Retinal pigment epithelial cell (primary cell): ENCODE measurements around the gene NUDT2.

Experiments used
- DNase-seq: peaks from one replicate; pipeline ENCODE4 v3.0.0-alpha.2; 2010; ENCODE audit warnings: low read depth
- H3K4me3 ChIP-seq: 2 replicates; pipeline ENCODE4 v1.5.1; 2011; ENCODE audit warnings: mild to moderate bottlenecking, low read length, control low read depth, moderate library complexity
- TF ChIP-seq, protein P1 (sequence below): conservative IDR thresholded peaks from 2 replicates; pipeline ENCODE4 v1.5.1; 2011; ENCODE audit warnings: low read depth, low read length, control low read depth, inconsistent platforms

NUDT2 gene

DNA sequence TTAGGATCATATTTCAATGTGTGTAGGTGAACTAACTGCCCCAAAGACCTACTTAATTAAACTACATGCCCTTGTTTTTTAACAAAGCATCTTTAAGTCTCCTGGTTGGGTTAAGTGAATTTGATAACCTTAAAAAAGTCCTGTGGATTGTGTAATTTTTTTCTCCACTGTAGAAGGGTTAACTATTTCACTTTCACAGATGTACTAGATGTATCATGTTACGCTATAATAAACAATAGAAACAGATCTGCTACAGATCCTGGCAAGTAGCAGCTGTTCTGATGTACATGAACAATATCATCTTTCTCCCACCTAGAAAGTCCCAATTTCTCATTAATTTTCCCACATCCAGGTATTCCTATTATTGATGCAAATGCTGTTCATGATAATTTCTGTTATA is 19.2 kb upstream of the NUDT2 start:
- no peak overlapping the region for H3K4me3 ChIP-seq
- TF ChIP-seq, protein P1, sequence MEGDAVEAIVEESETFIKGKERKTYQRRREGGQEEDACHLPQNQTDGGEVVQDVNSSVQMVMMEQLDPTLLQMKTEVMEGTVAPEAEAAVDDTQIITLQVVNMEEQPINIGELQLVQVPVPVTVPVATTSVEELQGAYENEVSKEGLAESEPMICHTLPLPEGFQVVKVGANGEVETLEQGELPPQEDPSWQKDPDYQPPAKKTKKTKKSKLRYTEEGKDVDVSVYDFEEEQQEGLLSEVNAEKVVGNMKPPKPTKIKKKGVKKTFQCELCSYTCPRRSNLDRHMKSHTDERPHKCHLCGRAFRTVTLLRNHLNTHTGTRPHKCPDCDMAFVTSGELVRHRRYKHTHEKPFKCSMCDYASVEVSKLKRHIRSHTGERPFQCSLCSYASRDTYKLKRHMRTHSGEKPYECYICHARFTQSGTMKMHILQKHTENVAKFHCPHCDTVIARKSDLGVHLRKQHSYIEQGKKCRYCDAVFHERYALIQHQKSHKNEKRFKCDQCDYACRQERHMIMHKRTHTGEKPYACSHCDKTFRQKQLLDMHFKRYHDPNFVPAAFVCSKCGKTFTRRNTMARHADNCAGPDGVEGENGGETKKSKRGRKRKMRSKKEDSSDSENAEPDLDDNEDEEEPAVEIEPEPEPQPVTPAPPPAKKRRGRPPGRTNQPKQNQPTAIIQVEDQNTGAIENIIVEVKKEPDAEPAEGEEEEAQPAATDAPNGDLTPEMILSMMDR = no peak
- DNase-seq = no peak

DNA sequence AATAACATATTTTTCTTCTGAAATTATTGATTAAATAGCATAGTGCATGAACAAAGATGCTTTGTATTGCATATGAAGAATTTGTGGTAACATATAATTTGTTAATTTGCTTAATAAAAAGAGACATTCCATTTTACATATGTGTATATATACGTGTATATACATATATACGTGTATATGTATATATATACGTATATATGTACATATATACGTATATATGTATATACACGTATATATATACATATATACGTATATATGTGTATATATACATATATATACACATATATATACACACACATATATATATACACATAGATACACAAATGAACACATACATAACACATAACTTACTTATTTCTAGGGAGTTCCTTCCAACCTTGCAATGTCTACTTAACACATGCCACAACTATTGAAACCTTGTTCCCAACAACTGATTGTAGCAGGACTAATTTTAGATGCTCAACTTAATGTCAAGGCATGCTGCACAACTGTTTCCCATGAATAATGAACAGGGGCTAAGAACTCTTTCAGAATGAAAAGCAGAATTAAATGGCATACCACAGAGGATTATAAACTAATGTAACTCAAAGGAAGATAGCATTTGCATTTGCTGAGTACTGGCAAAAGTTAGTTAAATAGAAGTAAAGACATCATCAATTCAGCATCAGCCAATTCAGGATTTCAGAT is 17.7 kb upstream of the NUDT2 start:
- TF ChIP-seq, protein P1 = no peak
- no peak for DNase-seq
- no peak overlapping the region for H3K4me3 ChIP-seq

DNA sequence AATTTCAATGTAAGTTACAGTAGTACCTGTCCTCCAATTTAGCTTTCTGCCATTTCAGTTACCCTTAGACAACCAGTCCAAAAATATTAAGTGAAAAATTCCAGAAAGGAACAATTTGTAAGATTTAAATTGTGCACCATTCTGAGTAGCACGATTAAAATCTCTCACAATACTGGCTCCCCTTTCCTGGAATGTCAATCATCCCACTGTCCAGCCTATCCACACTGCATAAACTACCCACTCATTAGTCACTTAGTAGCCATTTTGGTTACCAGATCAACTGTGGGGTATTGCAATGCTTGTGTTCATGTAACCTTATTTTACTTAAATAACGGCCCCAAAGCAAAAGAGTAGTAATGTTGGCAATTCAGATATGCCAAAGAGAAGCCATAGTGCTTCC is 11.9 kb upstream of the NUDT2 start:
- TF ChIP-seq, protein P1 = no peak
- no peak for DNase-seq
- no peak overlapping the region for H3K4me3 ChIP-seq

DNA sequence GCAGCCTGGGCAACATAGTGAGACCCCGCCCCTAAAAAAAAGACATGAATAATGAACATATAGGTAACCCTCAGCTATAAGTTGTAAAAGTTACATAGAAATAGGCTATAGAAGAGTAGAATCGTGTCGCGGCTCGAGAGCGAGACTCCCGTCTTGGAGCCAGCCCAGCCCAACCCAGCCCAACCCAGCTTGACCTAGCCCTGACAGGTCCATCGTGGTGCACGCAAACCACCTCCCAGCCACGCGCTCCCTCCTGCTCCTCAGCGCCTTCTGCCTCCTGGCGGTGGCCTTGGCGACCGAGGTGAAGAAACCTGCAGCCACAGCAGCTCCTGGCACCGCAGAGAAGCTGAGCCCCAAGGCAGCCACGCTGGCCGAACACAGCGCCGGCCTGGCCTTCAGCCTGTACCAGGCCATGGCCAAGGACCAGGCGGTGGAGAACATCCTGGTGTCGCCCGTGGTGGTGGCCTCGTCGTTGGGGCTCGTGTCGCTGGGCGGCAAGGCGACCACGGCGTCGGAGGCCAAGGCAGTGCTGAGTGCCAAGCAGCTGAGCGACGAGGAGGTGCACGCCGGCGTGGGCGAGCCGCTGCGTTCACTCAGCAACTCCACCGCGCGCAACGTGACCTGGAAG is 11.1 kb upstream of the NUDT2 start:
- DNase-seq = no peak
- H3K4me3 ChIP-seq = no peak overlapping the region
- TF ChIP-seq, protein P1 = no peak

DNA sequence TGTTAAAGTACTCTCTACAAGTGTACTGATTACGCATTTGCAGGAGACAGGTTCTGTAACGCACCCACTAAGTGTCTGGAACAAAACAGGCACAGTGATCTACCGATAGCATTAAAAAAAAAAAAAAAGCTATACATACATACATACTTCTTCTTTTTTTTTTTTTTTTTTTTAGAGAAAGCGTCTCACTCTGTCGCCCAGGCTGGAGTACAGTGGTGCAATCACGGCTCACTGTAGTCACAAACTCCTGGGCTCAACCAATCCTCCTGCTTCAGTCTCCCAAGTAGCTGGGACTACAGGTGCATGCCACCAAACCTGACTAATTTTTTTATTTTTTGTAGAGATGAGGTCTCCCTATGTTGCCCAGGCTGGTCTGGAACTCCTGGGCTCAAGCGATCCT is 7.9 kb upstream of the NUDT2 start:
- DNase-seq = no peak
- TF ChIP-seq, protein P1 = no peak
- no peak overlapping the region for H3K4me3 ChIP-seq

DNA sequence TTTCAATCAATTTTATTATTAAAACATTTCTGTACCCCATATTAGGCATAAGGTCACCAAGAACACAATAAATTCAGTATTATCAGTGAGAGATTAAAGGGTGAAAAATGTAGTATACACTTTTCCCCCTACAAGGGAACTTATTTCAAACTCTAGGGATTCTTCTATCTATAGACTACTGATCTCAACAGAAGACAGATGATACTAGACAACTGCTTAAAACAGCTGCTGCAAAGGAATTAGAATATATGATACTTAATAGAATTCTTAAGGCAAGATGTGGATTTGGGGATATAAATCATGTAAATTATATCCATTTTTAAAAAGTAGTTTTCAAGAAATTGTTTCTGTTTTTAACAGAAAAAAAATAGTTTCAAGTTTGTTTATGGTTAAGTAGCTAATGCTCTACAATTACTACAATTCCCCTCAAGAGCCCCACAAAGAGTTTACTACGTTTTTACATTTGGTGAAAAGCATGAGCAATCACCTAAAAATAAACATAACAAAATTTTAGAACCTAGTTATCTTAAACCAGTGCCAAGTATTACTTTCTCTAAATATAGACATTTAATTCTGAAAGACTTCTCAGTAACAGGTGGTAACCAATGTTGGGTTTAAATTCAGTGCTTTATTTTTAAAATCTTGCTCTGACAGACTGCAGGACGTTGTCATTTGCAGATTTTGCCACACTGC is 6.3 kb upstream of the NUDT2 start:
- DNase-seq = no peak
- TF ChIP-seq, protein P1 = no peak
- H3K4me3 ChIP-seq = no peak overlapping the region

DNA sequence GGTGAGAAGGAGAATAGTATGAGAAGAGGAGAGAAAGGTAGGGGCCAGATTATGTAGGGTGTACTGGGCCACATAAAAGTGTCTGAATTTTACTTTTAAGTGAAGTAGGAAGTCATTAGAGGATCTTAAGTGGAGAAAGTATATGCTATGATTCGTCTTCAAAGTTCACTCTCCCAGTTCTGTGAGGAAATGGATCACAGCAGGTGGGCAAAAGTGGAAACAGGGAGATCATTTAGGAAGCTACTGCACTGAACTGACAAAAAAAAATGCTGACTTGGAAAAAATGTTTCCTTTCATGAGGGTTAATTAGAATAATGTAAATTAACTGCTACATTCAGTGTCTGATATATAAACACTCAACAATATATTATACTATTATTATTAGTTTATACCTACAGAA is 2.7 kb upstream of the NUDT2 start:
- DNase-seq = no peak
- TF ChIP-seq, protein P1 = no peak
- H3K4me3 ChIP-seq = no peak overlapping the region
